ENCODE data around the gene BPIFB4. TPM values are rescaled to one million over a fixed set of nuclear protein-coding genes. Genes with fewer than 3 reads are reported as not detected.

BPIFB4 gene
- polyA plus RNA-seq, 1 donor (not counting 4 experiments of a cell fraction or from before 2014, with no cell fraction given): not detected

GRCh38 chr20:33125983-33126382 lies 46.5 kb downstream of the BPIFB4 start:
- dilution Hi-C loops (cut with MboI; ENCODE audit: extremely low pct_ligation_motif_present, low sequenced_read_pairs): no loop called here
- H4K20me1 ChIP-seq (ENCODE audit: control insufficient read depth, extremely low read depth, insufficient read depth, low read length): no peaks in the 10 kb centered on the region
- H2AFZ ChIP-seq (ENCODE audit: control insufficient read depth, low read length): no peak overlapping the region
- no peak overlapping the region for H3K9ac ChIP-seq (ENCODE audit: control insufficient read depth, extremely low read depth, insufficient read depth, low read length)
- H3K27me3 ChIP-seq (ENCODE audit: control insufficient read depth, extremely low read depth, insufficient read depth, low read length): no peaks in the 10 kb centered on the region
- no peak overlapping the region for H3K27ac ChIP-seq (ENCODE audit: control insufficient read depth, insufficient read depth, low read length)
- no peak overlapping the region for H3K4me3 ChIP-seq (ENCODE audit: control insufficient read depth in 2 of 3, extremely low read depth in 1 of 3, insufficient read depth in 2 of 3, low read depth in 1 of 3, low read length in 3 of 3)
- H3K79me2 ChIP-seq (ENCODE audit: control insufficient read depth, insufficient read depth, low read length): no peaks in the 10 kb centered on the region
- no peak for FAIRE-seq
- no peaks in the 10 kb centered on the region for H3K9me1 ChIP-seq (ENCODE audit: control insufficient read depth, extremely low read depth, insufficient read depth, low read length)
- H3K4me2 ChIP-seq (ENCODE audit: control insufficient read depth, extremely low read depth, insufficient read depth, low read depth, low read length): no peak overlapping the region
- DNase-seq (ENCODE audit: low read depth, low spot score): no peak
- TF ChIP-seq EZH2 (IDR thresholded peaks at IDR 0.05; ENCODE audit: low read length): no peak
- TF ChIP-seq CTCF (optimal IDR thresholded peaks at IDR 0.05 in 1 of 3, IDR thresholded peaks at IDR 0.05 in 1 of 3, conservative IDR thresholded peaks at IDR 0.05 in 1 of 3; ENCODE audit: extremely low read depth in 1 of 3, insufficient read depth in 2 of 3, low read length in 3 of 3): no peak
- no peaks in the 10 kb centered on the region for H3K36me3 ChIP-seq (ENCODE audit: control insufficient read depth in 2 of 2, extremely low read depth in 1 of 2, insufficient read depth in 2 of 2, low read length in 2 of 2)
- H3K4me1 ChIP-seq (ENCODE audit: control insufficient read depth, extremely low read depth, insufficient read depth, low read length): no peaks in the 10 kb centered on the region
- no peaks in the 10 kb centered on the region for H3K9me3 ChIP-seq (ENCODE audit: control insufficient read depth, low read depth, low read length)

DNA sequence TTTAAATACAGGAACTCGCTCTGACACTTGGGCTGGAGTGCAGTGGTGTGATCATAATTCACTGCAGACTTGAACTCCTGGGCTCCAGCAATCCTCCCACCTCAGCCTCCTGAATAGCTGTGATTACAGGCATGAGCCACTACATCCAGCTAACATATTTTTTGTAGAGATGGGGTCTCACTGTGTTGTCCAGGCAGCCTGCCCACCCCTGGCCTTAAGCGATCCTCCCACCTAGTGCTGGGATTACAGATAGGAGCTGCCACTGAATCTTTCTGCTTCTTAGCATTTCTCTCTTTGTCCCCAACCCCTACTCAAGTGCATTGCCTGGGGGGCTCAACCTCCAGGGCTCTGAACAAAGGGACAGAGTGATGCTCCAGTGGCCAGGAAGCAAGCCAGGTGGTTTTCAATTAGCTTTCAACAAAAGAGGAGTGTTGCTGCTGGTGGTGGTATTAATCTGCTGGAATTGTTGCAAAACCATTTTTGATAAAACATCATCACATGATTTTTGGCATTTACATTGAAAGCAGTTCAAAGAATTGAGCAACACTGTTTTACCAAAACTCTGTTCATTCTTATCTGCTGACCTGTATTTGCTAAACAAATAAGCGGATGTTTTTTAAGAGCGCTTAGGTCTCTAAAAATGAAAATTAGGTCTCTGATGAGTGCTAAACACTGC lies 48.1 kb downstream of the BPIFB4 start:
- TF ChIP-seq CTCF (optimal IDR thresholded peaks at IDR 0.05 in 1 of 3, IDR thresholded peaks at IDR 0.05 in 1 of 3, conservative IDR thresholded peaks at IDR 0.05 in 1 of 3; ENCODE audit: extremely low read depth in 1 of 3, insufficient read depth in 2 of 3, low read length in 3 of 3) (no peak), EZH2 (IDR thresholded peaks at IDR 0.05; ENCODE audit: low read length) (no peak)
- Histone ChIP-seq H2AFZ (ENCODE audit: control insufficient read depth, low read length) (no peak overlapping the region), H3K4me2 (ENCODE audit: control insufficient read depth, extremely low read depth, insufficient read depth, low read depth, low read length) (no peak overlapping the region), H3K9me1 (ENCODE audit: control insufficient read depth, extremely low read depth, insufficient read depth, low read length) (no peaks in the 10 kb centered on the region), H3K9ac (ENCODE audit: control insufficient read depth, extremely low read depth, insufficient read depth, low read length) (no peak overlapping the region), H3K4me1 (ENCODE audit: control insufficient read depth, extremely low read depth, insufficient read depth, low read length) (no peaks in the 10 kb centered on the region), H3K79me2 (ENCODE audit: control insufficient read depth, insufficient read depth, low read length) (no peaks in the 10 kb centered on the region), H3K27me3 (ENCODE audit: control insufficient read depth, extremely low read depth, insufficient read depth, low read length) (no peaks in the 10 kb centered on the region), H4K20me1 (ENCODE audit: control insufficient read depth, extremely low read depth, insufficient read depth, low read length) (no peaks in the 10 kb centered on the region), H3K36me3 (ENCODE audit: control insufficient read depth in 2 of 2, extremely low read depth in 1 of 2, insufficient read depth in 2 of 2, low read length in 2 of 2) (no peaks in the 10 kb centered on the region), H3K4me3 (ENCODE audit: control insufficient read depth in 2 of 3, extremely low read depth in 1 of 3, insufficient read depth in 2 of 3, low read depth in 1 of 3, low read length in 3 of 3) (no peak overlapping the region), H3K9me3 (ENCODE audit: control insufficient read depth, low read depth, low read length) (no peaks in the 10 kb centered on the region), H3K27ac (ENCODE audit: control insufficient read depth, insufficient read depth, low read length) (no peak overlapping the region)
- FAIRE-seq: no peak
- no peak for DNase-seq (ENCODE audit: low read depth, low spot score)
- dilution Hi-C loops (cut with MboI; ENCODE audit: extremely low pct_ligation_motif_present, low sequenced_read_pairs): no loop called here
